ENCODE measurements around the gene MAD2L2.

Gene MAD2L2

DNA sequence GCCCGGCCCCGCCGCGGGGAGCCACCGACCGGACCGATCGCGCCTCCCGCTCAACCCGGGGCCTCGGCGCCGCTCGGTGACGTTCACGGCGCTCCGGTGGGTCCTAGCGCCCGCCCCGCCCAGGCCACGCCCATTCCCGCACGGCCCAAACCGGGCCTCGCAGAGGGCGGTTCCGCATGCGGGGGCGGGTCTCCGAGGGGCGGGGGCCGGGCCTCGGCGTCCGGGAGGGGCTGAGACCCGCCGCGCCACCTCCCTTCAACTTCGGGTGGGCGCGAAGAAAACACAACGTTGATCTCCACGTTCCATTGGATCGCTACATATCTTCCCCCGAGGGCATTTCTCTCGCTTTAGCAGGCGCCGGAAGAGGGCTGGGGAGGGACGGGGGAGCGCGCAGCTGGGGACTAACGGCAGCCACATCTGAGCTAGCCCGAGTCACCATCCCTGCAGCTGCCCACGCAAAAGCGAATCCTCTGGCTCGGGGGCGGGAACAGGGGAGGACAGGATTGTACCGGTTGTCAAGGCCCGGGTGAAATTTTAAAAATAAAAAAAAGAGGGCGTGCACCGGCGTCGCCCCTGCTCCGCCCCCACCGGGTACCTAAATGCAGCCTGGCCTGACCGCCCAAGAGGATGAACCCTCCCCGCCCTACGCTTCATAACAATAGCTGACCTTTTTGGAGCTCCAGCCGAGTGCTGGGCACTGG lies at the start of gene MAD2L2:
TSS of gene MAD2L2 (minus strand) at position 78 of the 701 bp plus-strand sequence. CDS start 547 bp downstream, outside the sequence.
- peak; percentile 87 for DNase-seq (ENCODE audit: low spot score)

DNA sequence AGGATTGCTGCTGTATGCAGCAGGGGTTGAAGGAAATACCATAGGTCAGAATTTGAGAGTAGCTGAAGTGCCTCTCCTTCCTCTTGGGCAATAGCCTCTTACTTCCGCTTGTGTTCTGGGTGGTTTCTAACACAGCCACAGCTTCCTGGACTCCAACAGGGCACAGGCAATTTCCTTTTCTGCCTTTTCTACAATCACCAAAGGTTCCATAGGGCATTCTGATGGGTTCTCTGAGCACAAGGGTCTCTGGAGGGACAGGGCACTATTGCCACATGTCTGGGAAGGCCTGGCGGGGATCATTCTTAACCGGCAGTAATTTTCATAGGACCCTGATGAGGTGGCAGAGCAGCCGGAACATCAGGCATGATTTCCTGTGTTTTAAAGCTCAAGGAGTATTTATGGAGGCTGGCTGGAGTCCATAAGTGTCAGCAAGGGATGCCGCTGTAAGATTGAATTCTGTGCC lies 49.5 kb upstream of the MAD2L2 start:
- peak; percentile 59 for DNase-seq (ENCODE audit: low spot score)

DNA sequence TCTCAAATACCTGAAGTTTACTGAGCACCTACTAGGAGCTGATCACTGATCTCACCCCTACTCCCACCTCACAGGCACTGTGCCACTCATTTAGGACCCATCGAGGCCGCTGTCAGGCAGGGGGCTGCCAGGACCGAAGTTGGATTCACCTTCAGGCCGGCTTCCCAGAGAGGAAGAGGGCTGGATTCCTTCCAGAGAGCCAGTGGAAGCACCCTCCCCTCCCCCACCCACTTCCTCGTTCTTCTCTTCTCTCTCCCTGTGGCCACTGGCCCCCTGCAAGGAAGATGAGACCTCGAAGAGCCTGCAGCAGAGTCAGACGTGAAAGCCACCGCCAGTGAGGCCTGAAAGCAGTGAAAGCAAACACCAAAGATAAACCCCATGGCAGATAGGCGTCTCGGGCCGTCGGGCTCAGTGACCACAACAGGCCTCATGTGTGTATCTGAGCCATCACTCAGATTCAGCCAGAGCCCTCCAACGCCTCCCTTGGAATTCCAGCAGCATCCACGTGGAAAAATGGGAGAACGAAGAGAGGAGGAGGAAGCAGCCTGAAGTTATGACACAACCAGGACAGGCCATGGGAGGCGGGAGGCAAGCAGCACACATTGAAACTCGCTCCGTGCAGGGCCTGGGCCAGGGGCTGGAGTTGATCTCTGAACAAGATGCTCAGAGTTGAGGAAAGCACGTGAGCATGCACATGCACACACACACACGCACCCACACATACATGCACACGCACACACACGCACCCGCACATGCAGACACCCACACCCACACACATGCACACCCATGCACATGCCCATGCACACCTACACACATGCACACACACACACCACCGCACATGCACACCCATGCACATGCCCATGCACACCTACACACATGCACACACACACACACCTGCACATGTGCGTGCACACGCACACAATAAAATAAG lies 48.8 kb upstream of the MAD2L2 start:
- DNase-seq (ENCODE audit: low spot score) = no peak

DNA sequence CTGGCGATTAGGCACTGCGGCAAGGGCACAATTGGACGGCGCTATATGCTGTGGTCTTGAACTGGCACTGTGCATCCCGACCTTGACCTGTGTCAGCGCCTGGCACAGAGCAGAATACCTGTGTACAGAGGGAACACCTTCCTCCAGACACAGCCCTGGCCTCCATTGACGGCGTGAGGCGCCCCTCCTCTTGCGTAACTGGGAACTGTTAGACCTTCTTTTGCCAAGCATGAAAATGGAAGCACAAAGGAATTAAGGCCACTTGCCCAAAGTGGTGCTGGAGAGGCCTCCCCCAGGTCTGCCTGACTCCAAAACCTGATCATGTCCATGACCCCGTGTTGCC lies 48.2 kb upstream of the MAD2L2 start:
- no peak for DNase-seq (ENCODE audit: low spot score)

DNA sequence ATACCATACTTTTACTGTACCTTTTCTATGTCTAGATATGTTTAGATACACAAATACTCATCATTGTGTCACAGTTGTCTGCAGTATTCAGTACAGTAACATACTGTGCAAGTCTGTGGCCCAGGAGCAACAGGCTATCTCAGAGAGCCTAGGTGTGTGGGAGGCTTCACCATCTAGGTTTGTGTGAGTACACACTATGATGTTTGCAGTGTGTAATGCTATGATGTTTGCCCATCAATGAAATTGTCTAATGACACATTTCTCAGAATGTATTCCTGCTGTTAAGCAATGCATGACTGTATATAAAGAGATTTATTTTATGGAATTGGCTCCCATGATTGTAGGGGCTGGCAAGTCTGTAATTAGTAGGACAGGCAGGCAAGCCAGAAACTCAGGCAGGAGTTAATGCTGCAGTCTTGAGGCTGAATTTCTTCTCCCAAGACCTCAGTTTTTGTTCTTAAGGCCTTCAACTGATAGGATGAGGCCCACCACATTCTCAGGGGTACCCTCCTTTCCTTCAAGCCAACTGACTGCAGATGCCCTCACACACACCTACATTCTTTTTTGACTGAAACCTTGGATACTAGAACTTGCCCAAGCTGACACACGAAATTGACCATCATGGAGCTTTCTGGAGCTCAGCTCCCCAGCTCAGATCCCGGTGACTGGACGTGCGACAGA lies 47.3 kb upstream of the MAD2L2 start:
- DNase-seq (ENCODE audit: low spot score) = no peak

DNA sequence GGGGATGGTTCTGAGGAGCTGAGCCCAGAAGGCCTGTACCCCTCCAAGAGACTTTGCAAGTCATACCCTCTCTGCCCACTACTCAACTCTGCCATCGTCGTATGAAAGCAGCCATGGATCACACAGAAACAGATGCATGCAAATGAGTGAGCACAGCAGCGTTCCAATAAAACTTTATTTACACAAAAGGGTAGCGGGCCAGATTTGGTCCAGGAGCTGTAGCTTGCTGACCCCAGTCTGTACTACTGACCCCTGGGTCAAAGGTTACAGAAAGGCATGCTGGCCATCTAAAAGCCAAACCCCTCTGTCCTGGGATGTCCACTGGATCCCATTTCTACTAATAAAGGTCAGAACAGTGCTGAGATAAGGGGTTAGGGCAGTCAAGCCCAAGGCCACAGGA lies 46.2 kb upstream of the MAD2L2 start:
- no peak for DNase-seq (ENCODE audit: low spot score)

DNA sequence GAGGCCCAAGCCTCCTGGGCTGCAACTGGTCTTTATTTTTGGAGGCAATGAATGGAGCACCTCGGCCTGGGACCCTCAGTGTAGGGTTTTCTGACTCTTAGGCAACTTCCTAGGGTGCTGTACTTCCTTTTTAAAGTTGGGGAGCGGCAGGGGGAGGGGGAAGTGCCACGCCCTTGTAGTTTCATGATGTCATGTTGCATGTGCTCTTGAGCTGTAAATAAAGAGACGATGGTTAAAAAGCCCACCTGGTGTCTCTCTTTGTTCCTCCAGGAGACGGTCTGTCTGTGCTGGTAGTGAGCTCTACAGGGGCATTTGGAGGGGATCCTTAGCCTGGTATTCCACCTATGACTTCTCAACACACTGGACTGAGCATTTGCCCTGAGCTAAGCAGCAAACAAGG lies 44.7 kb upstream of the MAD2L2 start:
- no peak for DNase-seq (ENCODE audit: low spot score)

DNA sequence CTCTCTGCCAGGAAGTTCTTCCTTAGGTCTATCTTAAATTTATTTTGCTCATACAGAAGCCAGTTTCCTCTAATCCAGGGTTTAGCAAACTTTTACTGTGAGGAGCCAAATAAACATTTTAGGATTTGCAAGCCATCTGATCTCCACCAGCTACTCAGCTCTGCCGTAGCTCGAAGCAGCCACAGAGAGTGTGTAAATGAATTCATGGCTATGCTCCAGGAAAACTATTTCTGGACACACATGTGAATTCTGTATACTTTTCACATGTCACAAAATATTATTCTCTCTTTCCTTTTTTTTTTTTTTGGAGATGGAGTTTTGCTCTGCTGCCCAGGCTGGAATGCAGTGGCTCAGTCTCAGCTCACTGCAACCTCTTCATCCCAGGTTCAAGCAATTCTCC lies 41.6 kb upstream of the MAD2L2 start:
- DNase-seq (ENCODE audit: low spot score) = no peak

DNA sequence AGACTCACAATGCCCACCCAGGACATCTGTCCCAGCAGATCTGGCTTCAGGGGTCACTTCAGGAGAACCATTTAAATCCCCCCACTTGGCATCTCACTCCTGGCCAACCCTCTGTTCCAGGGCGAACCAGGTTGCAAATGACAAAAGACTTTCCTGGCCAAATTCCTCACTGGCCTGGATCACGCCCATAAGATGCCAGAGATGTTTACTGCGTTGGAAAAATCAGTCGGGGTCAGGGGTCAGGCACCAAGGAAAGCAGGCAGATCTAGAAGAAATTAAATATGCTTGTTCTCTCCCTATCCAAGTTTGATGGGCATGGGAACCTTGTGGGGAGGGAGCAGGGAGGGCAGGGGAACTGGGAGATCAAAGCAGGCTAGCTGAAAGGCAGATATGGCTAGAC lies 40.4 kb upstream of the MAD2L2 start:
- DNase-seq (ENCODE audit: low spot score) = no peak

DNA sequence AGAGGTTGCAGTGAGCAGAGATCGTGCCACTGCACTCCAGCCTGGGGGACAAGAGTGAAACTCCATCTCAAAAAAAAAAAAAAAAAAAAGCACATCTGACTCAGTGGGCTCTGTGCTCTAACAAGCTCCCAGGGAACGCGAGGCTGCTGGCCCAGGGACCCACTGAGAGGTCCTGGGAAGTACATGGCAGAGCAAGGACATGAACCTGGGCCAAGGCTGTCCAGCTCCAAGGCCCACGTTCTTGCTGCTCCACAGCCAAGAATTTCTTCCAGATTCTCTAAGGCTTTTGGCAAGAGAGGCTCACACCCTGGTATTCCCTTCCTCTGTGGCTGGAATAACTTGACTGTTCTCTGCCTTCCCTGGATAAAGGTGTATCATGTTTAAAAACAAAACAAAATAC lies 39.6 kb upstream of the MAD2L2 start:
- no peak for DNase-seq (ENCODE audit: low spot score)

DNA sequence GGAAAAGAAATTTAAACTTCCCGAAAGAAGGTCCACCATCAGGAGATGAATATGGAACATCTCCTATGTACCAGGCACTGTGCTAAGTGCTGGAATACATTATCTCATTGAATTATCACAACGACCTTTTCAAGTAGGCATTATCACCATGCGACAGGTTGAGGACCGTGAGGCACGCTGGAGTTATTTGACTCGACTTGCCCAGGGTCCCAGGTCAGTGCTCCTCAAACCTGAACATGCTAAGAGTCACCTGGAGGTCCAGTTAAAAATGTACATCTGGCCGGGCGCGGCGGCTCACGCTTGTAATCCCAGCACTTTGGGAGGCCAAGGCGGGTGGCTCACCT lies 39.1 kb upstream of the MAD2L2 start:
- DNase-seq (ENCODE audit: low spot score) = no peak

DNA sequence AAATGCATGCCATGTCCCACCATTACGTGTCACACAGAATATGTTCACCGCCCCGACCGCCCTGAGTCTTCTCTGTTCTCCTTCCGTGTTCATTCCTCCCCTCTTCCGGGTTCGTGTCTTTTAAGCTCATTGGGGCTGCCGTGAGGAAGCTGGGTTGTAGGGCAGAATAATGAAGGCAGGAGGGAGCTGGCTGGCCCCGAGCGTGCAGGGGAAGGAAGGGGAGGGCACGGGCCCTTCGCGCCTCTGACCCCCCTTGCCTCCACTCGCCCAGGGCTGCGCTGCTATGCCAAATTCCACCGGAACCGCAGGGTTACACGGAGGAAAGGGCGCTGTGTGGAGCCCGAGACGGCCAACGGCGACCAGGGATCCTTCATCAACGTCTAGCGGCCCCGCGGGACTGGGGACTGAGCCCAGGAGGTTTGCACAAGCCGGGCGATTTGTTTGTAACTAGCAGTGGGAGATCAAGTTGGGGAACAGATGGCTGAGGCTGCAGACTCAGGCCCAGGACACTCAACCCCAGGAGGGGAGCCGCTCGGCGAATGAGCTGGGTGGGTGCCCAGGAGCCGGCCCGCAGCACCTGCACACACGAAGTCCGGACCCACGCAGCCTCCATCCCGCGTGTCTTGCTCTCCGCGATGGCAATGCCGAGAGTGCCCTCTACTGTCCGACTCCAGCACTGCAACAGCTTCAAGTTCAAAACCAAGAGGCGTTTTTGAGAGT lies 38.5 kb upstream of the MAD2L2 start:
- DNase-seq (ENCODE audit: low spot score) = peak; percentile 90

DNA sequence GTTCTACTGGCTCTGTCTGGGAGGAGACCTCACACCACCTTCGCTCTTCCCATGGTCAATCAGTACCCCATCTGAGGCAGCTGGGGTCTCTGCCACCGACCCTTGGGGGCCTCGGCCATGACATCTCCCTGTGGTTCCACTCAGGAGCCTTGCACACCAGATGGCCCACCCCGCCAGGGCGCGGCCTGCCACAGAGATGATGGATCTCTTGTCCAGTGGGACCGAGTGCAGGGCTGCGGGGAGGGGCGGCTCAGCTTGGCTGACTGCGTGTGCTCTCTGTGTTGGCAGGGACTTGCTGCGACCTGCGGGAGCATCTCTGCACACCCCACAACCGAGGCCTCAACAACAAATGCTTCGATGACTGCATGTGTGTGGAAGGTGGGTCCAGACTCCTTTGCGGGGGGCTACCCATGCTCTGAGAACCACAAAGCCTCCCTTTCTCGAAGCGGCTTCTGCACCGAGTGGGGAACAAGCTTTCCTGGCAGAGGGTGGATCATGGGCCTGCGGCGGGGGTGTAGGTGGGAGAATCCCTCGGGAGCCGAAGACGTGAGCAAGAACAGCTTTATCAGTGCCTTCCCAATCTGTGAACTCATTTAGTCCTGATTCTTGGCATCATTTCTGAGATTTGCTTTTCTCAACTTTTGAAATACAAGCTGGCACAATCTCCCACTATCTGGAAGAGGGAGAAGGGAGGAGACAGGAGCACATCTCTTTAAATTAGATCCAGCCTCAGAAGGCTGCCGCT lies 34.1 kb upstream of the MAD2L2 start:
- no peak for DNase-seq (ENCODE audit: low spot score)

DNA sequence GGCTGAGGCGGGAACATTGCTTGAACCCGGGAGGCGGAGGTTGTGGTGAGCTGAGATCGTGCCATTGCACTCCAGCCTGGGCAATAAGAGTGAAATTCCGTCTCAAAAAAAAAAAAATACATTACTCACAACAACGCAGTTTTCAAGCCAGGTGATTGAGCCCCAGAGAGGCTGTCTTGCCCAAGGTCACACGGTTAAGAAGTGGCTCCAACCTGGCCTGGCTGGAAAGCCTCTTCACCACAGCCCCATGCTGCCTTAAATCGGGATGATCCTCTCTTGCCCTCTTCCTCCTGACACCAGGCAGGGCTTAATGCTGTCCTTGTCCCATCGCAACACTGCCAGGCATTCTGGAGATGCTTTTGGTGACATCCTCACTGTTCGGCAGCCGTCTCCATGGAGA lies 32.1 kb upstream of the MAD2L2 start:
- DNase-seq (ENCODE audit: low spot score) = no peak

DNA sequence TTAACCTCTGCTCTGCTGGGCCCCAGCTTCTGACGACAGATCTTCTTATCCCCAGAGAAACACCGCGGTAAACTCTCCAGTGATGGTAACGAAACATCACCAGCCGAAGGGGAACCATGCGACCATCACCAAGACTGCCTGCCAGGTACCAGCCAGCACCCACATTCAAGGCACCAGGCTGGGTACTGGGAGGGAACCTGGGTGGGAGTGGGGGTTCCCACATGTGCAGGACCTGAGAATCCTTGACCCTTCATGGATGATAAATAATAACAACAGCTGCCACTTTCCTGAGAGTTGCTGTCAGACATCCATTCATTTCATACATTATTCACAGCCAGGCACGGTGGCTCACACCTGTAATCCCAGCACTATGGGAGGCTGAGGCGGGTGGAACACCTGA lies 31.3 kb upstream of the MAD2L2 start:
- no peak for DNase-seq (ENCODE audit: low spot score)

DNA sequence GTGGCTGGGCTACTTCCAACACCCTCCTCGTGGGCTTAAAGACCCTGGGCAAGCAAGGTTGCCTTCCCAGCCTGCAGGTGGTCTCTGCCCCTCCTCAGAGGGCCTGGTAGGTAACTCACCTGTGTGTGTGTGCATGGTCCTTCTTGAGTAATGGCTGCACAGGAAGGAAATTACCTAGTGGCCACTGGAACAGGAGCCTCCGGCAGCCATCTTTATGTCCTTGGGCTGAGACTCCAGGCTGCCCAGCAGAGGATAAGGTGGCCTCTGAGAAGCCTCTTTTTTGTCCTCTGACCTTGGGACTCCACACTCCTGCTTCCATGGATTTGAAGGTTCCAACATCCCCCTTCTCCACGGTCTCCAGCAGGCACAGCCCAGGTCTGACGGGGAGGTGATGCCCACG lies 30.5 kb upstream of the MAD2L2 start:
- no peak for DNase-seq (ENCODE audit: low spot score)

DNA sequence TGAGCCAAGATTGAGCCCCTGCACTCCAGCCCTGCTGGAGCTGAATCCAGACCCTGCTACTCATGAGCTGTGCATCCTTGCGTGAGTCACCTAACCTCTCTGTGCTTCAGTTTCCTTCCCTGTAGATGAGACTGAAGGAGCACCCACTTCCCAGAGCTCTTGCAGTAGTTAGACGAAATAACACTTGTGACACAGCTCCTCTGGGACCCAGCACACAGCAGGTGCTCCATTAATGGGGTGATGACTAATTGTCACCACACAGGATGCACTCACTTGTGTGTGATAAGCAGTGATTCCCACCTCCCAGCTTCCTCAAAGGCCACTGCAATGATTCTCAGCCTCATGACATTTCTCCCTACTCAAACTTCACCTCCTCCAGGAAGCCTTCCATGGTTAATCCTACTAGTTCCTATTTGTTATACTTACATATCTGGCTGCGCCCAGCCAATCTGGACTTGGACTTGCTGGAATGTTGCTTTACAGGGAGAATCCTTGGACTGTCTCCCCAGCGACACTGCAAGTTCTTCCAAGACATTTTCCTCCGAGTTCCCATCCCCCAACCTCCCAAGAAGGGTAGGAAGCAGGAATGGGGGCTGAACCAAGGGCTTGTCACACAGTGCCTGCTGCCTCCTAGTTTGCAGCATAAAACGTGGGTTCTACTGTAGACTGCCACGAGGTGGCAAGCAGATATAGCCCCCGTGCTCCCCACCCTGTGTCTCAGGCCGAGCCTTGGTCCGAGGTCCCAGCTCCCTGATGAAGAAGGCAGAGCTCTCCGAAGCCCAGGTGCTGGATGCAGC lies 27.8 kb upstream of the MAD2L2 start:
- peak; percentile 8 for DNase-seq (ENCODE audit: low spot score)

DNA sequence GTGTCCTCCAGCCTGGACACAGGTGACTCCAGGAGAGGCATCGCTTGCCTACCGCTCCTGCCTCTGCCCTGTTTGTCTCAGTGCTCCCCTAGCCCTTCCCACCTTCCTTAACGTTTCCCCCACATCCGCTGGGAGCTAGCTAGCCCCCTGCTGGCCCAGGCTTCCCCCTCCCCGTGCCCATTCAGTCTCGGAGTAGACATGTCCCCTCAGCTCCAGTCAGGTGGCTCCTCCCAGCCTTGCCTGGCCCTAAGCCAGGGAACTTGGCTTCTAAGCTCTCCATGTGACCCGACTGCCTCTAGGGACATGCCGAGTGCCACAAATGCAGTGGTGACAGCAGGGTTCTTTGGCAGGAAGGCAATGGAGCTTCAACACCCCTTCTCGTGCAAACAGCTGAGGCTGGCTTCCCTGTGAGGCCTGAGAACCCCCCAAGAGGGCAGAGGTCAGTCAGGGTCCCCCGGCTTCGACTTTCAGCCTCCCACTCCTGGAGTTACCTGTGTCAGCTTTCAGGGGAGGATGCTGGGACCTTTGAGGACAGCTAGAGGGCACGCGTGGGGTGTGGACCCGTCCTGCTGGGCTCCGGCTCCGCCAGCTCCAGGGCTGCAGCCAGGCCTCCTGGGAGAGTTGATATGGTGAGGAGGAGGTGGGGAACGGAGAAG lies 26.8 kb upstream of the MAD2L2 start:
- no peak for DNase-seq (ENCODE audit: low spot score)

DNA sequence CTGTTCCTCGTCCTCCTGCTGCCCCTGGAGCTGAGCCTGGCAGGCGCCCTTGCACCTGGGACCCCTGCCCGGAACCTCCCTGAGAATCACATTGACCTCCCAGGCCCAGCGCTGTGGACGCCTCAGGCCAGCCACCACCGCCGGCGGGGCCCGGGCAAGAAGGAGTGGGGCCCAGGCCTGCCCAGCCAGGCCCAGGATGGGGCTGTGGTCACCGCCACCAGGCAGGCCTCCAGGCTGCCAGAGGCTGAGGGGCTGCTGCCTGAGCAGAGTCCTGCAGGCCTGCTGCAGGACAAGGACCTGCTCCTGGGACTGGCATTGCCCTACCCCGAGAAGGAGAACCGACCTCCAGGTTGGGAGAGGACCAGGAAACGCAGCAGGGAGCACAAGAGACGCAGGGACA lies 25.3 kb upstream of the MAD2L2 start:
- DNase-seq (ENCODE audit: low spot score) = no peak

DNA sequence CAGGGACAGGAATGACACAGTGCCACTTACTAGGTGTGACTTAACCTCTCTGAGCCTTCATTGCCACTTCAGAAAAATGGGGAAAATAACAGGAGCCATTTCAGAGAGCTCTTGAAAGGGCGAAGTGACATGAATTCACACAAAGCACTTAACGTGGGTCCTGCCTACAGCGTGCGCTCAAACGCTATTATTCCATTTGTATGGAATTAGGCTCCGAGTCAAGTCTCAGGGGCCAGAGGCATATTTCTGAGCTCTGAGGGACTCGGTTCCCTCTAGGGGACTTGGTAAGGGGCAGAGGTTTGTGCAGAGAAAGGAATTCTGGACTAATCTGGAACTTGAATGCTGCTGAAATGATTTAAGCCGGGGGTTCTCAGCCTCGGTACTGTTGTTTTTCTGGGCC lies 24.6 kb upstream of the MAD2L2 start:
- no peak for DNase-seq (ENCODE audit: low spot score)
